ENCODE measurements around the gene SLX4.

The SLX4 gene

GRCh38 chr16:3589001-3589400 lies 22.4 kb downstream of the SLX4 start:
- H3K4me3 ChIP-seq (ENCODE audit: low read depth, low read length): no peak overlapping the region
- no peaks in the 10 kb centered on the region for H3K9me3 ChIP-seq (ENCODE audit: control insufficient read depth, insufficient read depth, low read depth, low read length)
- no peak overlapping the region for H3K27ac ChIP-seq (ENCODE audit: low read depth, low read length)
- H3K36me3 ChIP-seq (ENCODE audit: control insufficient read depth, insufficient read depth, low read length): peaks cover 42% of the 10 kb centered on the region
- H3K4me1 ChIP-seq (ENCODE audit: control insufficient read depth, insufficient read depth, low read length): peaks cover 12% of the 10 kb centered on the region; the same call in 1 of the 2 replicates
- H3K27me3 ChIP-seq (ENCODE audit: control insufficient read depth, insufficient read depth, low read length): no peaks in the 10 kb centered on the region
- no peak overlapping the region for H3K9ac ChIP-seq (ENCODE audit: low read length)

GRCh38 chr16:3587547-3588110 lies 23.8 kb downstream of the SLX4 start:
- Histone ChIP-seq H3K4me1 (ENCODE audit: control insufficient read depth, insufficient read depth, low read length) (peaks cover 12% of the 10 kb centered on the region; the same call in 1 of the 2 replicates), H3K9ac (ENCODE audit: low read length) (no peak overlapping the region), H3K27me3 (ENCODE audit: control insufficient read depth, insufficient read depth, low read length) (no peaks in the 10 kb centered on the region), H3K27ac (ENCODE audit: low read depth, low read length) (no peak overlapping the region), H3K9me3 (ENCODE audit: control insufficient read depth, insufficient read depth, low read depth, low read length) (no peaks in the 10 kb centered on the region), H3K4me3 (ENCODE audit: low read depth, low read length) (no peak overlapping the region), H3K36me3 (ENCODE audit: control insufficient read depth, insufficient read depth, low read length) (peaks cover 54% of the 10 kb centered on the region)

GRCh38 chr16:3584412-3584811 lies 27.0 kb downstream of the SLX4 start:
- no peak overlapping the region for H3K27ac ChIP-seq (ENCODE audit: low read depth, low read length)
- no peaks in the 10 kb centered on the region for H3K9me3 ChIP-seq (ENCODE audit: control insufficient read depth, insufficient read depth, low read depth, low read length)
- no peak overlapping the region for H3K4me3 ChIP-seq (ENCODE audit: low read depth, low read length)
- H3K4me1 ChIP-seq (ENCODE audit: control insufficient read depth, insufficient read depth, low read length): peaks cover 8% of the 10 kb centered on the region; the same call in 1 of the 2 replicates
- no peaks in the 10 kb centered on the region for H3K27me3 ChIP-seq (ENCODE audit: control insufficient read depth, insufficient read depth, low read length)
- peaks cover 37% of the 10 kb centered on the region for H3K36me3 ChIP-seq (ENCODE audit: control insufficient read depth, insufficient read depth, low read length)
- H3K9ac ChIP-seq (ENCODE audit: low read length): no peak overlapping the region

- no peaks in the 10 kb centered on the region for H3K27me3 ChIP-seq (ENCODE audit: control insufficient read depth, insufficient read depth, low read length)
- H3K36me3 ChIP-seq (ENCODE audit: control insufficient read depth, insufficient read depth, low read length): peaks cover 34% of the 10 kb centered on the region
- no peak overlapping the region for H3K27ac ChIP-seq (ENCODE audit: low read depth, low read length)
- peaks cover 11% of the 10 kb centered on the region; the same call in 1 of the 2 replicates for H3K4me1 ChIP-seq (ENCODE audit: control insufficient read depth, insufficient read depth, low read length)
- no peaks in the 10 kb centered on the region for H3K9me3 ChIP-seq (ENCODE audit: control insufficient read depth, insufficient read depth, low read depth, low read length)
- no peak overlapping the region for H3K9ac ChIP-seq (ENCODE audit: low read length)
- H3K4me3 ChIP-seq (ENCODE audit: low read depth, low read length): no peak overlapping the region
These were observed 27.9 kb downstream of the SLX4 start for GRCh38 chr16:3583303-3584038.

GRCh38 chr16:3582276-3583165 lies 28.9 kb downstream of the SLX4 start:
- no peaks in the 10 kb centered on the region for H3K27me3 ChIP-seq (ENCODE audit: control insufficient read depth, insufficient read depth, low read length)
- H3K4me1 ChIP-seq (ENCODE audit: control insufficient read depth, insufficient read depth, low read length): peaks cover 7% of the 10 kb centered on the region; the same call in 1 of the 2 replicates
- H3K9me3 ChIP-seq (ENCODE audit: control insufficient read depth, insufficient read depth, low read depth, low read length): no peaks in the 10 kb centered on the region
- H3K27ac ChIP-seq (ENCODE audit: low read depth, low read length): no peak overlapping the region
- H3K36me3 ChIP-seq (ENCODE audit: control insufficient read depth, insufficient read depth, low read length): peaks cover 29% of the 10 kb centered on the region
- no peak overlapping the region for H3K9ac ChIP-seq (ENCODE audit: low read length)
- H3K4me3 ChIP-seq (ENCODE audit: low read depth, low read length): no peak overlapping the region

DNA sequence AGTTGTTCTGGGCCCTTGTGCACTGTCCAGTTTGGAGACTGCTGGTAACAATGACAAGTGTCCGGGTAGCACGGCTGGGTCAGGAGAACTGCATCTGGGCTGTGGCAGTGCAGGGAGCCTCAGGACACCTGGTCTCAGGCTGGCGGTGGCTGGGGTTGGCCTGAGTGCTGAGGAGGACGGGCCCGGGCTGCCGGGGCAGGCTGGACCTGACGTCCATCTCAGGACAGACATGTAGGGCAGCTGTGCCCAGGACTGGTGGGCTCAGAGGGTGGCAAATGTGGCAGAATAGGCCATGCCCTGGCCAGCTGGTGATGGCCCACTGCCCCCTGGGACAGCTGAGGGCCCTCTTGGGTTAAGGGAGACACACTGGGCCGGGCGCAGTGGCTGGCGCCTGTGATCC lies 30.0 kb downstream of the SLX4 start:
- Histone ChIP-seq H3K4me3 (ENCODE audit: low read depth, low read length) (no peak overlapping the region), H3K36me3 (ENCODE audit: control insufficient read depth, insufficient read depth, low read length) (peaks cover 29% of the 10 kb centered on the region), H3K9me3 (ENCODE audit: control insufficient read depth, insufficient read depth, low read depth, low read length) (no peaks in the 10 kb centered on the region), H3K27me3 (ENCODE audit: control insufficient read depth, insufficient read depth, low read length) (no peaks in the 10 kb centered on the region), H3K9ac (ENCODE audit: low read length) (no peak overlapping the region), H3K4me1 (ENCODE audit: control insufficient read depth, insufficient read depth, low read length) (peaks cover 4% of the 10 kb centered on the region; the same call in 1 of the 2 replicates), H3K27ac (ENCODE audit: low read depth, low read length) (no peak overlapping the region)

DNA sequence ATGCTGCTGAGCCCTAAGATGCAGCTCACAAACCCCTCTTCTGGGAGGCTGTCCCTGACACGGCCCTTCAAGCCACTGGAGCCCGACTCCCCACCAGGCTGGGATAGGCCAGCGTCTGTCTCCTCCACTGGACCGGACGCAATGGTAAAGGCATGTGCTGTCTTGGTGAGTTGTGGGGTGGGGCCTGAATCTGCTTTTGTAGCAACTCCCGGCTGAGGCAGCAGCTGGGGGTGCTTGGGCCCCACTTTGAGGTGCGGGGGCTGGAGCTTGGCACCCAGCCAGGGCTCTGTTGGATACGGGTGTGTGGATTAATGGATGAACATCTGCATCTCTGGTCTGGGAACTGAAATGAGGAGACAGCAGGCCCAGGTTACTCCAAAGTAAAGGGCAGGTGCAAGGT lies 30.7 kb downstream of the SLX4 start:
- peaks cover 29% of the 10 kb centered on the region for H3K36me3 ChIP-seq (ENCODE audit: control insufficient read depth, insufficient read depth, low read length)

DNA sequence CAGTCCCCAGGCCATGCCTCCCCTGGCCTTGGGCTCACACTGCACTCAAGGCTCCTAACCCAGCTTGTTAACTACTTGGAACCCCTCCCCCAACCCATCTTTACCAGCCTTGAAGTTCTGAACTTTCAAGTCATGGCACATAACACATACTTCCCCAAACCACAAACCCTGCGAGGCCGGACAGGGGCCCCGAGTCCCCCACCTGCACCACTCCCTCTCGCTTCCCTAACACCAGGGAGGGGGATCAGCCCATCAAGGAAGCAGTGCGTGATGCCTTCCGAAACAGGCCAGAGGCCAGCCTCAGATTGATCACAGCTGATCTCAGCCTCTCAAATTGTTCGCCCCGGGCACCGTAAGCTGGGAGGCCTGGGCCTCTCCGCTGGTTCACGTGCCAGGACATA lies 31.2 kb downstream of the SLX4 start:
- peaks cover 29% of the 10 kb centered on the region for H3K36me3 ChIP-seq (ENCODE audit: control insufficient read depth, insufficient read depth, low read length)
- no peak overlapping the region for H3K4me3 ChIP-seq (ENCODE audit: low read depth, low read length)
- no peaks in the 10 kb centered on the region for H3K27me3 ChIP-seq (ENCODE audit: control insufficient read depth, insufficient read depth, low read length)
- peaks cover 4% of the 10 kb centered on the region; the same call in 1 of the 2 replicates for H3K4me1 ChIP-seq (ENCODE audit: control insufficient read depth, insufficient read depth, low read length)
- no peaks in the 10 kb centered on the region for H3K9me3 ChIP-seq (ENCODE audit: control insufficient read depth, insufficient read depth, low read depth, low read length)
- H3K27ac ChIP-seq (ENCODE audit: low read depth, low read length): no peak overlapping the region
- no peak overlapping the region for H3K9ac ChIP-seq (ENCODE audit: low read length)

More for the DNA sequence above, 30.7 kb downstream of the SLX4 start:
- Histone ChIP-seq H3K9me3 (ENCODE audit: control insufficient read depth, insufficient read depth, low read depth, low read length) (no peaks in the 10 kb centered on the region), H3K4me3 (ENCODE audit: low read depth, low read length) (no peak overlapping the region), H3K27me3 (ENCODE audit: control insufficient read depth, insufficient read depth, low read length) (no peaks in the 10 kb centered on the region), H3K4me1 (ENCODE audit: control insufficient read depth, insufficient read depth, low read length) (peaks cover 4% of the 10 kb centered on the region; the same call in 1 of the 2 replicates), H3K9ac (ENCODE audit: low read length) (no peak overlapping the region), H3K27ac (ENCODE audit: low read depth, low read length) (no peak overlapping the region)

DNA sequence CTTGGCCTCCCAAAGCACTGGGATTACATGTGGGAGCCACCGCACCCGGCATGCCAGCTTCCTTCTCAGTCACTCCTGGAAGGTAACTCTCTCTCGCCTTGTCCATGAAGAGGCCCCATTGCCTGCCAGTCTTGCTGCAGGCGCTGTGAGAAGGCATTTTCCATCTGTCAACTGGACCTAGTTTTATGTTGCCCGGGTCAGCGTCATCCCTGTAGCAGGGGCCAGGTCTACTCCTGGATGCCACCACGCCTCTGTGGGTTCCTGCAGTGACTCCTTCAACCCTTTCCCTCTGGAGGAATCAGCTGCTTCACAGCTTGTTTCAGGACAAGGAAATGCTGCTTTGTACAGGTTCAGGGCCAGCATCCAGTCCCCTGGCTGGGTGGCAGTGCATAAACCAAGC lies 31.6 kb downstream of the SLX4 start:
- no peak overlapping the region for H3K27ac ChIP-seq (ENCODE audit: low read depth, low read length)

GRCh38 chr16:3578610-3579551 lies 32.5 kb downstream of the SLX4 start:
- H3K4me3 ChIP-seq (ENCODE audit: low read depth, low read length): no peak overlapping the region
- H3K9ac ChIP-seq (ENCODE audit: low read length): no peak overlapping the region
- H3K27ac ChIP-seq (ENCODE audit: low read depth, low read length): no peak overlapping the region
- H3K9me3 ChIP-seq (ENCODE audit: control insufficient read depth, insufficient read depth, low read depth, low read length): no peaks in the 10 kb centered on the region
- H3K4me1 ChIP-seq (ENCODE audit: control insufficient read depth, insufficient read depth, low read length): peaks cover 4% of the 10 kb centered on the region; the same call in 1 of the 2 replicates
- H3K27me3 ChIP-seq (ENCODE audit: control insufficient read depth, insufficient read depth, low read length): no peaks in the 10 kb centered on the region
- H3K36me3 ChIP-seq (ENCODE audit: control insufficient read depth, insufficient read depth, low read length): peaks cover 21% of the 10 kb centered on the region

More for the DNA sequence above, 31.6 kb downstream of the SLX4 start:
- Histone ChIP-seq H3K9ac (ENCODE audit: low read length) (no peak overlapping the region), H3K4me1 (ENCODE audit: control insufficient read depth, insufficient read depth, low read length) (peaks cover 4% of the 10 kb centered on the region; the same call in 1 of the 2 replicates), H3K27me3 (ENCODE audit: control insufficient read depth, insufficient read depth, low read length) (no peaks in the 10 kb centered on the region), H3K36me3 (ENCODE audit: control insufficient read depth, insufficient read depth, low read length) (peaks cover 28% of the 10 kb centered on the region), H3K4me3 (ENCODE audit: low read depth, low read length) (no peak overlapping the region), H3K9me3 (ENCODE audit: control insufficient read depth, insufficient read depth, low read depth, low read length) (no peaks in the 10 kb centered on the region)
